ENCODE results near the gene MCC. TPM values are rescaled to one million over a fixed set of nuclear protein-coding genes. Genes with fewer than 3 reads are reported as not detected.

Gene MCC
- total RNA-seq, 1 donor from 2014 or later: 33.9 TPM

DNA sequence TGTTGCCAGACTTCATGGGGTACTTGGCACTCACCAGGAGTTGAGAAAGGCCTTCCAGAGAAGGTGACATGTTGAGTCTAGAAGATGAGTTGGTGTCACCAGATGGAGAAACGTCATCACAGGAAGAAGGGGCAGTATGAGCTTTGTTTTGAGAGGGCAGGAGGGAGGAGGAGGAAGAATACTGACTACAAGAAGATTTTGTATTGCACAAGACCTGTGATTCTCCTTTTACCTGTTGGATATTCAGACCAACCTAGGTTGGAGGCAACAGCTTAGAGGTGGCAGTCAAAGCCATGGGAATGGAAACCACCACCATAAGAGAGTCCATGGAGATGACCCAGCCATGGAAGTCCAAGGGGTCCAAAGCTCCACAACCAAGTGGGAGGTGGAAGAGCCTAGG is 207.7 kb downstream of the MCC start:
- peaks cover 21% of the 10 kb centered on the region for H3K4me1 Mint-ChIP-seq
- no peaks in the 10 kb centered on the region for H3K9me3 Mint-ChIP-seq
- H3K36me3 Mint-ChIP-seq: no peaks in the 10 kb centered on the region
- DNase-seq (ENCODE audit: low spot score in 2 of 2, unreplicated experiment in 2 of 2): no peak
- no peaks in the 10 kb centered on the region for H3K27me3 Mint-ChIP-seq (ENCODE audit: low read depth)
- TF ChIP-seq, protein P1, sequence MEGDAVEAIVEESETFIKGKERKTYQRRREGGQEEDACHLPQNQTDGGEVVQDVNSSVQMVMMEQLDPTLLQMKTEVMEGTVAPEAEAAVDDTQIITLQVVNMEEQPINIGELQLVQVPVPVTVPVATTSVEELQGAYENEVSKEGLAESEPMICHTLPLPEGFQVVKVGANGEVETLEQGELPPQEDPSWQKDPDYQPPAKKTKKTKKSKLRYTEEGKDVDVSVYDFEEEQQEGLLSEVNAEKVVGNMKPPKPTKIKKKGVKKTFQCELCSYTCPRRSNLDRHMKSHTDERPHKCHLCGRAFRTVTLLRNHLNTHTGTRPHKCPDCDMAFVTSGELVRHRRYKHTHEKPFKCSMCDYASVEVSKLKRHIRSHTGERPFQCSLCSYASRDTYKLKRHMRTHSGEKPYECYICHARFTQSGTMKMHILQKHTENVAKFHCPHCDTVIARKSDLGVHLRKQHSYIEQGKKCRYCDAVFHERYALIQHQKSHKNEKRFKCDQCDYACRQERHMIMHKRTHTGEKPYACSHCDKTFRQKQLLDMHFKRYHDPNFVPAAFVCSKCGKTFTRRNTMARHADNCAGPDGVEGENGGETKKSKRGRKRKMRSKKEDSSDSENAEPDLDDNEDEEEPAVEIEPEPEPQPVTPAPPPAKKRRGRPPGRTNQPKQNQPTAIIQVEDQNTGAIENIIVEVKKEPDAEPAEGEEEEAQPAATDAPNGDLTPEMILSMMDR (IDR thresholded peaks at IDR 0.05; ENCODE audit: unreplicated experiment): no peak
- no peak overlapping the region for H3K27ac Mint-ChIP-seq
- H3K4me3 Mint-ChIP-seq: no peak overlapping the region

DNA sequence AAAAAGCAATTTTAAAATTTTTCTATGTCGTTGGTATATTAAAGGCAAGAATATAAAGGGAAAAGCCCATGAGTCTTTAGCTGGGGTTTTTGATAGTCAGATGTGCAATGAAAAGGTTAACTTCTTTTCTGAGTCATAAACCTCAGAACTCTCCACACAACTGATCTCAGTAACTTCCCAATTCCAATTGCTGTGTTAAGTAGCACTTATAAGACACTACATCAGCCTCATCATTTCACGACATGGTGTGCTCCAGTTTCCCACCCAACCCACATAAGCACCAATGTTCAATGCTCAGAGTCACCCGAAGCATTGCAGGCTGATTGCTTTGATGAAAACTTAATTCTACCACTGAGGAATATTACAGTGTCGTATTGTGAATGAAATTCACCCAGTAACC is 209.3 kb downstream of the MCC start:
- no peak overlapping the region for H3K27ac Mint-ChIP-seq
- peaks cover 32% of the 10 kb centered on the region for H3K4me1 Mint-ChIP-seq
- H3K27me3 Mint-ChIP-seq (ENCODE audit: low read depth): no peaks in the 10 kb centered on the region
- DNase-seq (ENCODE audit: low spot score in 2 of 2, unreplicated experiment in 2 of 2): no peak
- TF ChIP-seq, protein P1 (IDR thresholded peaks at IDR 0.05; ENCODE audit: unreplicated experiment): no peak
- H3K9me3 Mint-ChIP-seq: no peaks in the 10 kb centered on the region
- no peak overlapping the region for H3K4me3 Mint-ChIP-seq
- no peaks in the 10 kb centered on the region for H3K36me3 Mint-ChIP-seq

DNA sequence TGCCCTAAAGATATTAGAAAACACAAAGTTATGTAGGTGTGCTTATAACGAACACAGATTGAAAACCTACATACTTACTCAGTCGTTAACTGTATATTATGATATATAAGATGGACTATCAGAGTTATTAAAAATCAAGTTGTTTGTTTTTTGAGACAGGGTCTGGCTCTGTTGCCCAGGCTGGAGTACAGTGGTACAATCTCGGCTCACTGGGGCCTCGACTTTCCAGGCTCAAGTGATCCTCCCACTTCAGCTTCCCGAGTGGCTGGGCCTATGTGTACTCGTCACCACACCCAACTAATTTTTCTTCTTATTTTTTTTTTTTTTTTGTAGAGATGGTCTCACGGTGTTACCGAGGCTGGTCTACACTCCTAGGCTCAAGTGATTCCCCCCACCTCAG is 211.8 kb downstream of the MCC start:
- TF ChIP-seq, protein P1 (IDR thresholded peaks at IDR 0.05; ENCODE audit: unreplicated experiment): no peak
- H3K36me3 Mint-ChIP-seq: no peaks in the 10 kb centered on the region
- no peak overlapping the region for H3K4me3 Mint-ChIP-seq
- H3K27me3 Mint-ChIP-seq (ENCODE audit: low read depth): no peaks in the 10 kb centered on the region
- H3K9me3 Mint-ChIP-seq: no peaks in the 10 kb centered on the region
- DNase-seq (ENCODE audit: low spot score in 2 of 2, unreplicated experiment in 2 of 2): no peak
- peaks cover 23% of the 10 kb centered on the region for H3K4me1 Mint-ChIP-seq
- no peak overlapping the region for H3K27ac Mint-ChIP-seq

DNA sequence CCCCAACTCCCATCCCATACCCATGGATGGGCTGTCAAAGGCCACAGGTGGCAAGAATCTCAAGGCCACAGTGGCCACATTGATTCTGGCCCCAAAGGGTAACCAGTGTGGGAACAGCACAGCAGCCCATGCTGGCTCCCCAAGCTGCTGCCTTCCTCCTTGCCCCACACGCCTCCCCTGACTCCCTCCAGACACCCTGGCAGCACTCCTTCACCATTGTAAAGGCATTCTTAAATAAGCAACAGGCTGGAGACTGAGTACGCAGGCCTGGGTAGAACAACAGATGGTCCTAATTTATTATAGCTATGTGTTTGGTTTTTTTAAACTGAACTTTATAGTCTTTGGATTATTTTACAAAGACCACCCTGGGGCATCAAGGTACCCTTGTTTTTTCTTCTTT is 212.3 kb downstream of the MCC start:
- Mint-ChIP-seq H3K36me3 (no peaks in the 10 kb centered on the region), H3K4me1 (peaks cover 20% of the 10 kb centered on the region), H3K27ac (no peak overlapping the region), H3K27me3 (ENCODE audit: low read depth) (no peaks in the 10 kb centered on the region), H3K4me3 (no peak overlapping the region), H3K9me3 (no peaks in the 10 kb centered on the region)
- TF ChIP-seq, protein P1 (IDR thresholded peaks at IDR 0.05; ENCODE audit: unreplicated experiment): no peak
- no peak for DNase-seq (ENCODE audit: low spot score in 2 of 2, unreplicated experiment in 2 of 2)

DNA sequence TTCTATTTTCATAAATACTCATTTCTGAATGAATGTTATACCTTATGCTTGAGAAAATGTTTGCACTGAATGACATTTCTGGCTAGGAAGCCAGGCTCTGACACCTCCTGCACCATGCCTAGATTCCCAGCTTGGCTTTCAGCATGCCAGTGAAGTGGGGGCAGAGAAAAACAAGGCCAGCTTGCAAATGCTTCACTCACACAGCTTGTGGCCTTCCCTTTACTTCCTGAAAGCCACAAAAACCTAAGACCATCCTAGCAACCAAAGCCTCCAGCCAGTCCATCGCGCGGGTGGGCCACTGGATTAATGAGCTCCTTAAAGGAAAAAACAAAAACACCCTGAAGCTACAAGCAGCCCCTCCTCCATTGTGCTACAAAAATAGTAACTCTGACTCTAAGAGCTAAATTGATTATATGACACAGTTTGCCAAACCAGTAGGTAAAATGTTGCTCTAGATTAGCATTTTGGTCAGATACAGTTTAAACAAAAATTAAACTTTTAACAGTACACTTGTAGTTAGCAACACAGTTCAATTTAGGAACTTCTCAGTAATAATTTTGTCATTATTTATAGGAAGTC is 213.3 kb downstream of the MCC start:
- H3K36me3 Mint-ChIP-seq: no peaks in the 10 kb centered on the region
- peaks cover 20% of the 10 kb centered on the region for H3K4me1 Mint-ChIP-seq
- H3K9me3 Mint-ChIP-seq: no peaks in the 10 kb centered on the region
- H3K27ac Mint-ChIP-seq: no peak overlapping the region
- TF ChIP-seq, protein P1 (IDR thresholded peaks at IDR 0.05; ENCODE audit: unreplicated experiment): no peak
- H3K27me3 Mint-ChIP-seq (ENCODE audit: low read depth): no peaks in the 10 kb centered on the region
- H3K4me3 Mint-ChIP-seq: no peak overlapping the region
- DNase-seq (ENCODE audit: low spot score in 2 of 2, unreplicated experiment in 2 of 2): no peak

DNA sequence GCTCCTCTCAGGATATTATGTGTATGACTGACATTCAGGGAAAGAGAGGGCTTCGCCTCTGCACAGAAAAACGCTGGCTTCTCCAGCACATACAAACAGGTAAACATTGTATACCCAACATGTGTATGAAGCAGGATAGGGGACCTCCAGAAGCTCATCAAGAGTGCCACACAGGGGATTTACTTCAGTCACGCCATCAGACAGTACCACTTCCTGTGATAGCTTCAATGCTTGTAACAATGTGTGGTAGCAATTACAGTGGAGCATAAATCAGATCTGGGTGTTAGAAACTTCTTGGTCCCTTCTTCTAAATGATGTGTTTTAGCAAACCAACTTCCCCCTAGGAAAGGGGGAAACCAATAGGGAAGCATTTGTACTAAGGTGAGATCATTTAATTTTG is 214.3 kb downstream of the MCC start:
- Mint-ChIP-seq H3K36me3 (no peaks in the 10 kb centered on the region), H3K4me3 (no peak overlapping the region), H3K27me3 (ENCODE audit: low read depth) (no peaks in the 10 kb centered on the region), H3K9me3 (no peaks in the 10 kb centered on the region), H3K27ac (no peak overlapping the region), H3K4me1 (peaks cover 30% of the 10 kb centered on the region)
- TF ChIP-seq, protein P1 (IDR thresholded peaks at IDR 0.05; ENCODE audit: unreplicated experiment): no peak
- no peak for DNase-seq (ENCODE audit: low spot score in 2 of 2, unreplicated experiment in 2 of 2)

All from mesothelial cell of epicardium (in vitro differentiated cells).